H1 (cell line): ENCODE results near the gene WDR91. TPM values are rescaled to one million over a fixed set of nuclear protein-coding genes. Genes with fewer than 3 reads are reported as not detected.

Experiments used
- CHD7 ChIP-seq: fragments of 300-600 bp; sonication (generic); IDR thresholded peaks from 2 replicates; pipeline ENCODE4 v1.7.1; 2012; ENCODE audit warnings: low read length, moderate library complexity, mild to moderate bottlenecking, inconsistent platforms; ENCODE audit not compliant: insufficient replicate concordance
- POLR2A ChIP-seq, 2 experiments: IDR thresholded peaks; 1 replicate in 1 of 2; 2 replicates in 1 of 2; pipeline ENCODE4 v1.6.1; 2011; ENCODE audit warnings: low read depth in 2 of 2, low read length in 2 of 2, mild to moderate bottlenecking in 2 of 2; ENCODE audit errors: control extremely low read depth in 1 of 2
- RAD21 ChIP-seq, 2 experiments: IDR thresholded peaks in 1 of 2; conservative IDR thresholded peaks in 1 of 2; 2 replicates each; pipeline ENCODE4 v1.6.1; 2011; ENCODE audit warnings: low read depth in 2 of 2, low read length in 2 of 2, improper control_type of control experiment in 1 of 2, inconsistent platforms in 1 of 2, mild to moderate bottlenecking in 1 of 2, moderate library complexity in 1 of 2
- SP1 ChIP-seq: IDR thresholded peaks from 2 replicates; pipeline ENCODE4 v1.6.1; 2011; ENCODE audit warnings: low read depth, low read length
- SP4 ChIP-seq: IDR thresholded peaks from 2 replicates; pipeline ENCODE4 v1.6.1; 2012; ENCODE audit warnings: low read length, inconsistent platforms
- TCF12 ChIP-seq: IDR thresholded peaks from 2 replicates; pipeline ENCODE4 v1.6.1; 2011; ENCODE audit warnings: low read depth, mild to moderate bottlenecking, low read length
- polyA plus RNA-seq, 7 experiments: library from polyadenylated mRNA; depleted of rRNA in 3 of 7; stranded (reverse) in 5 of 7; unstranded in 2 of 7; fragments of >200 nt in 5 of 7; fragments of 200-250 nt in 2 of 7; gene quantifications; 1 replicate in 5 of 7; 2 replicates in 1 of 7; 4 replicates in 1 of 7; pipeline versions ENCODE4 v1.2.1 to v1.2.3, GENCODE V29; 2011 to 2013; ENCODE audit warnings: missing spikeins in 2 of 7, mixed read lengths in 2 of 7
- total RNA-seq: library from RNA; stranded (reverse); fragmentation: NEBNext Ultra II Directional; extraction: Animal tissue kit (Norgen Biotek cat#: 25700); gene quantifications from 2 replicates; pipeline ENCODE4 v1.2.1, GENCODE V29; 2021

Gene WDR91
- total and polyA plus RNA-seq, 2 of the 8 experiments (the other 6 are each of a cell fraction or from before 2014, with no cell fraction given), result 8.2 to 14.7 TPM

- TF ChIP-seq SP1, result no peak
- no peak for TF ChIP-seq CHD7
- no peak for TF ChIP-seq POLR2A (IDR thresholded peaks at IDR 0.05; ENCODE audit: control extremely low read depth in 1 of 2, low read depth in 2 of 2, low read length in 2 of 2)
- TF ChIP-seq SP4, result no peak
- no peak for TF ChIP-seq RAD21 (IDR thresholded peaks at IDR 0.05 in 1 of 2, conservative IDR thresholded peaks at IDR 0.05 in 1 of 2; ENCODE audit: low read depth in 2 of 2, low read length in 2 of 2)
- TF ChIP-seq TCF12, result no peak
- TF ChIP-seq, all 59 proteins: peak for 0
Measured at GRCh38 chr7:135200821-135201331, 10.4 kb downstream of the WDR91 start (continued).
